Activated naive CD8-positive, alpha-beta T cell treated with anti-CD3 and anti-CD28 coated beads for 36 hours (primary cell): Measurements from ENCODE around the gene IL1R2. TPM values are rescaled to one million over a fixed set of nuclear protein-coding genes. Genes with fewer than 3 reads are reported as not detected.
A peak's percentile ranks its signal among the peaks of the same experiment; 100 is the strongest.

Experiments used
- DNase-seq: peaks from one replicate; pipeline ENCODE4 v3.0.0; 2021
- H3K27ac Mint-ChIP-seq: one replicate; pipeline ENCODE4 v1.8.0; 2022; ENCODE audit warnings: mild to moderate bottlenecking, moderate library complexity, mixed read lengths
- H3K27me3 Mint-ChIP-seq: one replicate; pipeline ENCODE4 v1.8.0; 2022; ENCODE audit warnings: mild to moderate bottlenecking, mixed read lengths
- H3K36me3 Mint-ChIP-seq: one replicate; pipeline ENCODE4 v1.8.0; 2021; ENCODE audit warnings: mild to moderate bottlenecking, mixed read lengths
- H3K4me1 Mint-ChIP-seq: one replicate; pipeline ENCODE4 v1.8.0; 2021; ENCODE audit warnings: mixed read lengths
- H3K4me3 Mint-ChIP-seq: one replicate; pipeline ENCODE4 v1.8.0; 2022; ENCODE audit warnings: mild to moderate bottlenecking, moderate library complexity, mixed read lengths
- H3K9me3 Mint-ChIP-seq: one replicate; pipeline ENCODE4 v1.8.0; 2022; ENCODE audit warnings: mixed read lengths
- total RNA-seq, 2 experiments: library from RNA; stranded (reverse); gene quantifications; one replicate each; pipeline ENCODE4 v1.2.3, GENCODE V29; 2021

IL1R2 gene
- total RNA-seq, 2 experiments from 2014 or later: 0.21 to 0.28 TPM

DNA sequence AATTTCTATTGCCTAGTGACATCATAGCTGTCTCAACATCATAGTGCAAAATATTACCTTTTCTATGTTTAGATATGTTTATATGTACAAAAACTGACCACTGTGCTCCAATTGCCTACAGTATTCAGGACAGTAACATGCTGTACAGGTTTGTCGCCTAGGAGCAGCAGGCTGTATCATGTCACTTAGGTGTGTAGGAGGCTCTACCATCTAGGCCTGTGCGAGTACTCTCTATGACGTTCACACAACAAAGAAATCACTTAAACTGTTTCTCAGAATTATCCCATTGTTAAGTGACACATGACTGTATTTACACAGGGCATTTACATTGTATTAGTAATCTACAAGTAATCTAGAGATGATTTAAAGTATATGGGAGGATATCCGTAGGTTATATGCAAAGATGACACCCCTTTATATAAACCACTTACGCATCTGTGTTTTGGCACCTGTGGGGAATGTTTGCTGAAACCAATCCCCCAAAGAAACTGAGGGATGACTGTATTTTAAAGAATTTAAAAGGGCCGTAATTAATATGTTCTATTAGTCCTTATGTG is 24.7 kb downstream of the IL1R2 start:
- Mint-ChIP-seq H3K27ac (no peak overlapping the region), H3K36me3 (peaks cover 7% of the 10 kb centered on the region), H3K27me3 (peaks cover 10% of the 10 kb centered on the region), H3K9me3 (peaks cover 7% of the 10 kb centered on the region), H3K4me1 (peaks cover 19% of the 10 kb centered on the region), H3K4me3 (no peak overlapping the region)
- DNase-seq: no peak

- Mint-ChIP-seq H3K9me3 (peaks cover under 1% of the 10 kb centered on the region), H3K4me3 (no peak overlapping the region), H3K36me3 (no peaks in the 10 kb centered on the region), H3K4me1 (peaks cover 11% of the 10 kb centered on the region), H3K27me3 (peaks cover 10% of the 10 kb centered on the region), H3K27ac (no peak overlapping the region)
- DNase-seq: no peak
These were observed 27.2 kb downstream of the IL1R2 start for GRCh38 chr2:102018823-102019445.

GRCh38 chr2:102020596-102021170 is 28.9 kb downstream of the IL1R2 start:
- Mint-ChIP-seq H3K4me1 (peaks cover 7% of the 10 kb centered on the region), H3K27me3 (peaks cover 10% of the 10 kb centered on the region), H3K4me3 (no peak overlapping the region), H3K36me3 (no peaks in the 10 kb centered on the region), H3K27ac (no peak overlapping the region), H3K9me3 (no peaks in the 10 kb centered on the region)
- DNase-seq: peak; percentile 78

DNA sequence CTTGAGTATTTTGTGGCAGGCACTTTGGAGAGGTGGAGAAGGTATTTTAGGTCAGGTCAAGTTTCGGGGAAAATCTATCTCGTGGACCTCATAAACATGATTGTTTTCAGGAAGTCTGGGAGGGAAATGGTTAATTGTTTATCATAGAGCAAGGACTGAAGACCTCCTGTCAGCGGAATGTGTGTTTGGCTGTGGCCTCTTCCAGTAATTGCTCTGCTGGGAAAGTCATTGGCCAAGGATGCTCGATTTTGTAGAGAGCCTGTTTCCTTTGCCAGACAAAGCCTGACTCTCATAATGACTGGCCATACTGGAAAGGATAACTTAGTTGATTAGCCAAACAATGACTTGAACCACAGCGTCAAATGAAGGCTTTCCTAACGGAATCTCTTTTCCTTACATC is 30.0 kb downstream of the IL1R2 start:
- H3K9me3 Mint-ChIP-seq: no peaks in the 10 kb centered on the region
- DNase-seq: no peak
- no peaks in the 10 kb centered on the region for H3K36me3 Mint-ChIP-seq
- H3K4me3 Mint-ChIP-seq: no peak overlapping the region
- no peak overlapping the region for H3K27ac Mint-ChIP-seq
- peaks cover 7% of the 10 kb centered on the region for H3K4me1 Mint-ChIP-seq
- peaks cover 10% of the 10 kb centered on the region for H3K27me3 Mint-ChIP-seq

GRCh38 chr2:102022884-102023539 is 31.3 kb downstream of the IL1R2 start:
- Mint-ChIP-seq H3K4me1 (peaks cover 7% of the 10 kb centered on the region), H3K4me3 (no peak overlapping the region), H3K27me3 (peaks cover 10% of the 10 kb centered on the region), H3K9me3 (no peaks in the 10 kb centered on the region), H3K36me3 (no peaks in the 10 kb centered on the region), H3K27ac (no peak overlapping the region)
- DNase-seq: no peak

- Mint-ChIP-seq H3K4me3 (no peak overlapping the region), H3K4me1 (peaks cover 7% of the 10 kb centered on the region), H3K27me3 (peaks cover 7% of the 10 kb centered on the region), H3K9me3 (no peaks in the 10 kb centered on the region), H3K36me3 (no peaks in the 10 kb centered on the region), H3K27ac (no peak overlapping the region)
- DNase-seq: no peak
These were observed 32.6 kb downstream of the IL1R2 start for GRCh38 chr2:102024410-102024809.

- no peak for DNase-seq
- H3K27ac Mint-ChIP-seq: peak overlapping the region; percentile 22
- no peaks in the 10 kb centered on the region for H3K36me3 Mint-ChIP-seq
- H3K27me3 Mint-ChIP-seq: peaks cover 4% of the 10 kb centered on the region
- no peak overlapping the region for H3K4me3 Mint-ChIP-seq
- H3K9me3 Mint-ChIP-seq: no peaks in the 10 kb centered on the region
- H3K4me1 Mint-ChIP-seq: peaks cover 7% of the 10 kb centered on the region
These were observed 33.3 kb downstream of the IL1R2 start for GRCh38 chr2:102025016-102025501.

DNA sequence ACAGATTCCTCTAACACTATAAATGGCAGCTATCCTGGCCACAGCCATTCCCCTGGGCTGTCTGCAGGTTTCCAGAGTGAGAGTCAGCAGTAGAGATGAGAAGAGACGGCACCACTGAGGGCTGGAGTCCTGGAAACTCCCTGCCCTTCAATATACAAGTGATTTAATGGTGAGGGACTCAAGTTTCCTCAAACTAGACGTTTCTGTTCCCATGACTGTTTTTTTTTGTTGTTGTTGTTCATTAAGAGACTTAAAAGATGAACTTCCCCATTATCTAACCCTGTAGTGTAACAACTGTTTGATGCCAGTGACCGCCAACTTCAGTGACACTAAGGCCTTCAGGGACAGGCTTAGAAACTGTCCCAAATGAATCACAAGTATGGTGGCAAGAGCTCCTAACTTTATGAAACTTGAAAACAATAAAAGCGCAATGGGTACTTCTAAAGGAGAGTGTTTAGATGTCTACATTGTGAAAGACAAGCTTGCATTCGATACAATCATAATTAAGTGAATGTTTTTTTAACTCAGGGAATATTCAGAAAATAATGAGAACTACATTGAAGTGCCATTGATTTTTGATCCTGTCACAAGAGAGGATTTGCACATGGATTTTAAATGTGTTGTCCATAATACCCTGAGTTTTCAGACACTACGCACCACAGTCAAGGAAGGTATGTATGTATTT is 34.0 kb downstream of the IL1R2 start:
- peaks cover 3% of the 10 kb centered on the region for H3K4me1 Mint-ChIP-seq
- no peaks in the 10 kb centered on the region for H3K27me3 Mint-ChIP-seq
- H3K27ac Mint-ChIP-seq: peak overlapping the region; percentile 22
- no peak for DNase-seq
- H3K4me3 Mint-ChIP-seq: no peak overlapping the region
- H3K9me3 Mint-ChIP-seq: no peaks in the 10 kb centered on the region
- no peaks in the 10 kb centered on the region for H3K36me3 Mint-ChIP-seq

DNA sequence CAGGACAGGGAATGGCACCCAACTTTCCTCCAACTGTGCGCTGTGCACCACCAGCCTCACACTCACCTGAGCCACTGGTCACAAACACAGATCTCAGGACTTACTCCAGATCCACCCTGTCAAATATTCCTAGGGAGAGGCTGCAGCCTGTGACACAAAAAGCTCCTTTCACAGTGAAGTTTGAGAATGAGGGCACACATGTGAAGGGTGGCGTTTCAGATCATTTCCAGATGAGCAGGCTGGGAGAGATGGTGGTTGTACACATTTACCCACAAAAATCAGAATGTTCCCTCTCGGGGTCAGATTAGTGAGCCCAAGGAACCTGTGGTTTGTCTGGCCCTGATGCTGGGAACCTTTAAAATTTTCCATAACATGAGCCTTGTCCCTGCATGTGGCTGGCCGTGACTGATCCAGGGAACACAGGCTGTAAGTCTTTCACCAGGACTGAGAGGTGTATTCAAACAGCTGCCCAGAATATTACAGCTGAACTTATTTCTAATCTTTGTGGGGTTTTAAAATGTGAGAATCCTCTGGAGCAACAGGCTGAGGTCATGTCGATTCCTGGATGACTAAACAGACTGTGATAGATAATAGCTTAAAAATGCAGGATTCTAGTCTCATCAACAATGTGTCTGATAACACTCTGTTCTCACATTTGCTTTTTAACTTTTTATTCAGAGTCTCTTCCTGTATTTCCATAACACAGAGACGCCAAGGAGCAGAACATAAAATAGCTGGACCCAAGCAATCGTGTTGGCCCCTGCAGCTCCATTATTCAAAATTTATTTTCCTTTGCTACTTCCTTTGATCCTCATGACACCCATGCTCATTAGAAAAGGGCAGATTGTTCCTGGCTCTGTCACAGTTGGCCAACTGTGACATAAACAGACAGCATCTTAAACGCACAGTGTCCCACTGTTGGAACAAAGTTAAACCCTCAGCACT is 35.5 kb downstream of the IL1R2 start:
- no peak for DNase-seq
- Mint-ChIP-seq H3K4me1 (peaks cover 3% of the 10 kb centered on the region), H3K27ac (no peak overlapping the region), H3K36me3 (no peaks in the 10 kb centered on the region), H3K27me3 (no peaks in the 10 kb centered on the region), H3K4me3 (no peak overlapping the region), H3K9me3 (no peaks in the 10 kb centered on the region)

GRCh38 chr2:102028470-102028869 is 36.7 kb downstream of the IL1R2 start:
- no peak for DNase-seq
- no peaks in the 10 kb centered on the region for H3K27me3 Mint-ChIP-seq
- no peak overlapping the region for H3K27ac Mint-ChIP-seq
- H3K4me3 Mint-ChIP-seq: no peak overlapping the region
- H3K36me3 Mint-ChIP-seq: no peaks in the 10 kb centered on the region
- H3K9me3 Mint-ChIP-seq: no peaks in the 10 kb centered on the region
- peaks cover 13% of the 10 kb centered on the region for H3K4me1 Mint-ChIP-seq

GRCh38 chr2:102029405-102029804 is 37.6 kb downstream of the IL1R2 start:
- Mint-ChIP-seq H3K4me1 (peaks cover 18% of the 10 kb centered on the region), H3K27ac (no peak overlapping the region), H3K36me3 (no peaks in the 10 kb centered on the region), H3K27me3 (no peaks in the 10 kb centered on the region), H3K4me3 (no peak overlapping the region), H3K9me3 (no peaks in the 10 kb centered on the region)
- DNase-seq: no peak

DNA sequence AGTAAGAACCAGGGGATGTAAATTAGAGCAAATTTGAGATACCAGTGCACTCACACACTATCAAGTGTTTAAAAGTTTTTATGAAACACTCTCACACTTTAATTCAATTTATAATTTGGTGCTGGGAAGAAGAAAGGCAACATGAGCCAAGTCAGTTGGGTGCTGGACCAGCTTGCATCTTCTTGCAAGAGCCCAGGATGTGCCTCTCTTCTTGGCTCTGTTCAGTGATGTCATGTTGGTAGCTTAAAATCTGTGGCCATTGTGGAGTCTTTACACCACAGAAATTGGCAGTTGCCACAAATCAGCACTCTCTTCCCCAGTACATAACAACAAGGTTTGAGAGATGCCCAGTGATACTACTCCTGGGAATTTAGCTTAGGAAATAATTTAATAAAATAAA is 38.2 kb downstream of the IL1R2 start:
- no peak overlapping the region for H3K4me3 Mint-ChIP-seq
- H3K9me3 Mint-ChIP-seq: peaks cover 4% of the 10 kb centered on the region
- no peaks in the 10 kb centered on the region for H3K27me3 Mint-ChIP-seq
- peaks cover 3% of the 10 kb centered on the region for H3K36me3 Mint-ChIP-seq
- no peak for DNase-seq
- peaks cover 22% of the 10 kb centered on the region for H3K4me1 Mint-ChIP-seq
- no peak overlapping the region for H3K27ac Mint-ChIP-seq

GRCh38 chr2:102030502-102030854 is 38.7 kb downstream of the IL1R2 start:
- no peaks in the 10 kb centered on the region for H3K27me3 Mint-ChIP-seq
- H3K27ac Mint-ChIP-seq: no peak overlapping the region
- peaks cover 3% of the 10 kb centered on the region for H3K36me3 Mint-ChIP-seq
- peaks cover 4% of the 10 kb centered on the region for H3K9me3 Mint-ChIP-seq
- peaks cover 22% of the 10 kb centered on the region for H3K4me1 Mint-ChIP-seq
- H3K4me3 Mint-ChIP-seq: no peak overlapping the region
- DNase-seq: no peak

GRCh38 chr2:102030855-102031527 is 39.2 kb downstream of the IL1R2 start:
- Mint-ChIP-seq H3K4me3 (no peak overlapping the region), H3K9me3 (peaks cover 4% of the 10 kb centered on the region), H3K36me3 (peaks cover 3% of the 10 kb centered on the region), H3K27me3 (no peaks in the 10 kb centered on the region), H3K27ac (no peak overlapping the region), H3K4me1 (peaks cover 22% of the 10 kb centered on the region)
- DNase-seq: no peak
